Measurements from ENCODE around the gene NT5C3A. TPM values are rescaled to one million over a fixed set of nuclear protein-coding genes. Genes with fewer than 3 reads are reported as not detected.
A peak's percentile ranks its signal among the peaks of the same experiment; 100 is the strongest.
"Not testable (repeated sequence)": the region's sequence is repeated elsewhere in the genome, so short reads cannot be mapped to it uniquely, and the experiment has no call there.

Gene NT5C3A
- total and polyA plus RNA-seq, 3 experiments from 2014 or later = 27.6 to 54.1 (median 31.5) TPM

DNA sequence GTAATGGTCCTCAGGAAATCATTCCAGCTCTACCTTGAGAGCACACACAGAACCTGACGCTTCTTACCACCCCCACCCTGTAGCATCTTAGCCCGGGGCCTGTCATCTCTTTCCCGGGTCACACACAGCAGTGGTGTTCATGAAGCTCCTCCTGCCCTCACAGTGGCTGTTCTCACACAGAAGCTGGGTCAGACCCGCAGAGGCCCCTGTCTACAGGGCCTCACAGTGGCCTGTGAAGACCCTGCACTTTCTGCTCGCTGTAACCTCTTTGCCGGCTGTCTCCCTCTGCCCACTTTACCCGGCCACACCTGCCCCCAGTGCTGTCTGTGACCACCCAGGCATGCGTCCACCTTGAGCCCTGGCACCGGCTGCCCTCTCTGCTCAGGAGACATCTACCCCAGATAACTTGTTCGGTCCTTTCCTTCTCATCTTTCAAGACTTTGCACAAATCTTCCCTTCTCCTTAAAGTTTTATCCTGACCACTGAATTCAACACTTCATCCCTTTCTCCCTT, 58.4 kb downstream of the NT5C3A start:
- CTCF ChIA-PET; POLR2A ChIA-PET; DNase-seq; H3K4me1 ChIP-seq (ENCODE audit: insufficient read depth, low read length); H3K27me3 Mint-ChIP-seq; H3K27me3 ChIP-seq (ENCODE audit: insufficient read depth, low read length, poor library complexity, severe bottlenecking); H3K27ac ChIP-seq (ENCODE audit: low read depth, low read length); H3K4me3 Mint-ChIP-seq; H3K4me3 ChIP-seq (ENCODE audit: low read length); H3K36me3 Mint-ChIP-seq; H3K36me3 ChIP-seq (ENCODE audit: insufficient read depth, low read length); H3K4me1 Mint-ChIP-seq; H3K9me3 Mint-ChIP-seq; H3K9me3 ChIP-seq (ENCODE audit: low read length); H3K27ac Mint-ChIP-seq: not testable (repeated sequence)

DNA sequence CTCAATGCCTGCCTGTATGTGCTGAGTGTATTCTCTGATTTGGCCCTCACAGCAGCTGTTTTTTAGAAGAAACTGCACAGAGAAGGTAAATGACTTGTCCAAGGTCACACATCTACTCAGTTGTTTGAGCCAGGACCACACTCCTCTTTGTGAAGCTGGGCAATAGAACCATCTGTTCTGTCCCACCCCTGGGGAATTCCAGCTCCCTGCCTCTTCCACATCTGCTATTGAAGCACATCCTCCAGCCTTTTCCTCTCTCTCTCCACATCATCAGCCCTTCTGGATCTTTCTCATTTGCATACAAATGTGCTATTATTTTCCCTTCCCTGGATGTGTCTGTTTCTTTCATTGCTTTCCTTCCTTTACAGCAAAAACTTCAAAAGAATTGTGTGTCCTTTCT, 59.5 kb downstream of the NT5C3A start:
- not testable (repeated sequence) for H3K4me3 Mint-ChIP-seq

DNA sequence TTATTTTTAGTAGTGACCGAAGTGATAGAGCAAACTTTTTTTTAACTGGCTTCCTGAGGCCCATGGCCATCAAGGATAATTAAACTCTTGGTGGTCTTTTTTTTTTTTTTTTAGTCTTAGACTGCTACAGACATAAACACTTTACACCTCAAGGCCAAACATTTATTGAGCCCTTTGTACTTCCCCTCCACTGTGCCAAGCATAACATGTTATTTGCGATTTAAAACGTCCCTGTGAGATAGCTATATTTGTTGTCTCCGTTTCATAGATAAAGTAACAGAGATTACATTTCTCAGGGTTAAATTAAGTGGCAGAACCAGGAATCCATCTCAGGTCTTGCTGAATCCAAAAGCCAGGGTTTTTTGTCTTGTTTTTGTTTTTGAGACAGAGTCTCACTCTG, 63.2 kb downstream of the NT5C3A start:
- H3K4me3 Mint-ChIP-seq; H3K27me3 ChIP-seq (ENCODE audit: insufficient read depth, low read length, poor library complexity, severe bottlenecking); H3K27ac ChIP-seq (ENCODE audit: low read depth, low read length); H3K4me1 Mint-ChIP-seq; CTCF ChIA-PET; H3K9me3 ChIP-seq (ENCODE audit: low read length); H3K4me1 ChIP-seq (ENCODE audit: insufficient read depth, low read length); H3K9me3 Mint-ChIP-seq; H3K27ac Mint-ChIP-seq; H3K4me3 ChIP-seq (ENCODE audit: low read length); DNase-seq; H3K36me3 ChIP-seq (ENCODE audit: insufficient read depth, low read length); H3K36me3 Mint-ChIP-seq: not testable (repeated sequence)
- POLR2A ChIA-PET = interaction anchor here (0.7 kb wide), 1 partner anchor 63 kb away, joined by 5 read pairs; the partner anchor contains the start of gene NT5C3A
- H3K27me3 Mint-ChIP-seq = peaks cover 16 to 19% of the 10 kb centered on the region in 2 donors

More for the DNA sequence above, 59.5 kb downstream of the NT5C3A start:
- H3K4me1 ChIP-seq (ENCODE audit: insufficient read depth, low read length); H3K27ac ChIP-seq (ENCODE audit: low read depth, low read length); H3K36me3 Mint-ChIP-seq; H3K36me3 ChIP-seq (ENCODE audit: insufficient read depth, low read length); H3K9me3 ChIP-seq (ENCODE audit: low read length); H3K27me3 ChIP-seq (ENCODE audit: insufficient read depth, low read length, poor library complexity, severe bottlenecking); POLR2A ChIA-PET; H3K27ac Mint-ChIP-seq; H3K9me3 Mint-ChIP-seq; CTCF ChIA-PET; H3K4me3 ChIP-seq (ENCODE audit: low read length); H3K4me1 Mint-ChIP-seq; DNase-seq: not testable (repeated sequence)
- H3K27me3 Mint-ChIP-seq = peaks cover 5 to 11% of the 10 kb centered on the region in 2 donors

DNA sequence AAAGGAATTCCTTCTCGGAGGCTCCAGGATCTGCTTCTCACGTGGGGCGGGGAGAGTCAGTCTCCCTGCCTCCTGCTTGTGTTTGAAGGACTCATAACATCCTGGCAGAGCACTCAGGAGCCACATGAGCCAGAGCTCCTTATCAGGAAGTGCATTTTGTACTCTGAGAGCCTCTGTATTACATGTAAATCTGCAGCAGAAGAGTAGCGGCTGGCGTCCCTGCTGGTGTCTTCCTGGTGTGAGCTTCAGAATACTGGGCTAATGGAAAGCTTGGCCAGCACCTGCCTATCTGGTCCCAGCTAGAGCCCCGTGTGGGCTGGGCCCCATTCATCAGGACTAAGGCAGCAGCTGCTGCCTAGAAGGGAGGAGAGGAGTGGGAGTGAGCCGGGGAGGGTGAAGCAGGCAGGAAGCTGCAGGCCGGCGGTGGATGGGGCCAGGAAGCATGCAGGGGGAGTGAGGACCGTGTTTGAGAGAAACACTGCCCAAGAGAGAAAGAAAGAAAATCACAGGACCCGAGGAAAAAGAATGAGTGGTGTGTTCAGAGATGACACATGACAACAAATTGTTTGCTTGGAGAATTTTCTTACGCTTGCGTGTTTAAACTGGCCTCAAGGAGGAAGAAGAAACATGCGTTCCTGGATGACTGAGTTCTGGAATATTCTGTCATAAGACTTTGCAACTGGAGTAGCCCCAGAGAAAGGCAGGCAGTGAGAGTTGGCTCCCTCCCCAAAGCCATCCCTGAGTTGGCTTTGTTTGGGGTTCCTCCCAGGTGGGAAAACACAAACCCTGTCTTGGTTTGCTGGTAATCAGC, 64.0 kb downstream of the NT5C3A start:
- DNase-seq = peak in 1 of 5 donors; percentile 7
- H3K27ac ChIP-seq (ENCODE audit: low read depth, low read length); POLR2A ChIA-PET; H3K9me3 ChIP-seq (ENCODE audit: low read length); H3K9me3 Mint-ChIP-seq; H3K36me3 Mint-ChIP-seq; H3K4me1 Mint-ChIP-seq; H3K27me3 ChIP-seq (ENCODE audit: insufficient read depth, low read length, poor library complexity, severe bottlenecking); CTCF ChIA-PET; H3K4me3 ChIP-seq (ENCODE audit: low read length); H3K4me1 ChIP-seq (ENCODE audit: insufficient read depth, low read length); H3K36me3 ChIP-seq (ENCODE audit: insufficient read depth, low read length): not testable (repeated sequence)
- H3K27ac Mint-ChIP-seq = peak overlapping the region in 1 of 8 donors; percentile 75
- H3K4me3 Mint-ChIP-seq = peak overlapping the region in 1 of 7 donors; percentile 17
- peaks cover 16 to 19% of the 10 kb centered on the region in 2 donors for H3K27me3 Mint-ChIP-seq

DNA sequence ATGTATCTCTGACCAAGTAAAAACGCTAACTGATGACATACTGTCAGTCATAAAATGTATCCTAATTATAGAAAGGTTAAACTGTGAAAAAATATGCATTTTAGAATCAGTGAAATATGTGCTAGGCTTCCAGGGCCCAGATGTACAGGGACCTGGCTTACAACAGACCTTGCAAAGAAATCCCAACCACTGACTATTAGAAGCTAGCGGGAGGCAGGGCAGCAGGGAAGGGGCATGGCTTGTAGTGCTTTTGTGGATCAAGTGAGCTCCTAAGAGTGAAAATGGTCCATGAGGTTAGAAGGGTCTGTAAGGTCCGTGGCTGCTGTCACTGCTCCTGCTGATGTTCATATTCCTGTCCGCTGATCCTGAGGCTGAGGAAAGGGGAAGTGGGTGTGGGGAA, 64.6 kb downstream of the NT5C3A start:
- CTCF ChIA-PET = not testable (repeated sequence)

DNA sequence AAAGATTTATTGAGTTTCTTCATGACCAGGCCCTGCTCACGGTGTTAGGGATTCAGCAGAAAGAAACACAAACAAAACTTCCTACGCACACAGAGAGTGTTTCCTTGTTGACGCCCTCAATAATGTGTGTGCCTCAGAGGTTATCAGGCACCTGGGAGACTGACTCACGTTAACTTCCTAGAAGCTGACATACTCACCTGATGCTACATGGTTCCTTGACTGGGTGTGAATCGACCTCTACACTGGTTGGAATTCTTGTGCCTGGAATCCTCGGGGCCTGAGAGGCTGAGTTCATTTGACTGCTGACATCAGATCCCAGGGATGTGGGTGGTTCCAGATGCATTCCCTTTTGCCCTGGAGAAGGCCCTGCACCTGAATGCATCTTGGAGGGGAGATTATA, 69.8 kb downstream of the NT5C3A start:
- DNase-seq; H3K9me3 ChIP-seq (ENCODE audit: low read length); H3K9me3 Mint-ChIP-seq; H3K36me3 Mint-ChIP-seq; H3K4me1 ChIP-seq (ENCODE audit: insufficient read depth, low read length); H3K4me3 ChIP-seq (ENCODE audit: low read length); H3K27me3 ChIP-seq (ENCODE audit: insufficient read depth, low read length, poor library complexity, severe bottlenecking); H3K27ac ChIP-seq (ENCODE audit: low read depth, low read length); CTCF ChIA-PET; H3K36me3 ChIP-seq (ENCODE audit: insufficient read depth, low read length); POLR2A ChIA-PET: not testable (repeated sequence)
- peaks cover 27 to 35% (median 29%) of the 10 kb centered on the region in 3 donors for H3K4me1 Mint-ChIP-seq
- peak overlapping the region in 5 of 7 donors; percentile 16 to 81 (median 26) for H3K4me3 Mint-ChIP-seq
- H3K27ac Mint-ChIP-seq = peak overlapping the region in 2 of 8 donors; percentile 32 to 46
- peaks cover 19 to 20% of the 10 kb centered on the region in 2 donors for H3K27me3 Mint-ChIP-seq

More for the DNA sequence above, 64.6 kb downstream of the NT5C3A start:
- H3K27me3 ChIP-seq (ENCODE audit: insufficient read depth, low read length, poor library complexity, severe bottlenecking); H3K4me3 Mint-ChIP-seq; H3K4me3 ChIP-seq (ENCODE audit: low read length); H3K36me3 Mint-ChIP-seq; H3K9me3 ChIP-seq (ENCODE audit: low read length); POLR2A ChIA-PET; H3K4me1 ChIP-seq (ENCODE audit: insufficient read depth, low read length); DNase-seq; H3K27ac ChIP-seq (ENCODE audit: low read depth, low read length); H3K36me3 ChIP-seq (ENCODE audit: insufficient read depth, low read length); H3K27ac Mint-ChIP-seq; H3K9me3 Mint-ChIP-seq: not testable (repeated sequence)
- H3K4me1 Mint-ChIP-seq = peaks cover 10 to 13% (median 11%) of the 10 kb centered on the region in 3 donors
- peaks cover 16 to 19% of the 10 kb centered on the region in 2 donors for H3K27me3 Mint-ChIP-seq

DNA sequence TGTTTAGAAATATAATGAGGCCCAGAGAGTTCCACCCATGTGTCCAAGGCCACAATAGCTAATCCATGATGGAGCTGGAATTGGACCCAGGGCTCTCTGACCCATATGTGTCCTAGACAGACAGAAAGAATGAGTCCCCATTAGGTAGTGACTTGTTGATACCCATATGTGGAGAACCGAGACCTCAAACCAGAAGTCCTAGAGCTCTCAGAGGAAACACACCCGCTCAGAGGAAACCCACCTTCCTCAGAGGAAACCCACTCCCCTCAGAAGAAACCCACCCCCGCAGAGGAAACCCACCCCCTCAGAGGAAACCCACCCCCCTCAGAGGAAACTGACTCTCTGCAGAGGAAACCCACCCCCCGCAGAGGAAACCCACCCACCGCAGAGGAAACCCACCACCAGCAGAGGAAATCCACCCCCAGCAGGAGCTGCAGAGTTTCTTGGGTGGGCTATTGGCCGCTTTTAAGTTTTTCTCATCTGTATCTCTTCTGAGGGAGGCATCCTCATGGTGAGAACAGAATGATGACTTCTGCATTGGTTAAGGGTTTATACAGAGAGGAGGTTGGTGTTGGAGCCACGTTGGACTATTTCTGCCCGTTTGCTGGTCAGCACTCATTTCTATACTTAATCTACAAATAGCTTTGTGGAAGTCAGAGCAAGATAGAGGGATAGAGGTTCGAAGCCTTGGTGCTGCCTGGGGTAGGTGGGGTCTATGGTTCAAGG, 70.4 kb downstream of the NT5C3A start:
- POLR2A ChIA-PET; CTCF ChIA-PET; H3K9me3 Mint-ChIP-seq; H3K27ac ChIP-seq (ENCODE audit: low read depth, low read length); H3K27me3 ChIP-seq (ENCODE audit: insufficient read depth, low read length, poor library complexity, severe bottlenecking); H3K4me1 ChIP-seq (ENCODE audit: insufficient read depth, low read length); H3K4me3 ChIP-seq (ENCODE audit: low read length); H3K36me3 ChIP-seq (ENCODE audit: insufficient read depth, low read length); H3K9me3 ChIP-seq (ENCODE audit: low read length); H3K36me3 Mint-ChIP-seq: not testable (repeated sequence)
- DNase-seq = peak in 2 of 5 donors; percentile 15 to 31
- Mint-ChIP-seq H3K27ac (peak overlapping the region in 2 of 8 donors; percentile 32 to 46), H3K27me3 (peaks cover 16 to 20% of the 10 kb centered on the region in 2 donors), H3K4me3 (peak overlapping the region in 5 of 7 donors; percentile 16 to 81 (median 26)), H3K4me1 (peaks cover 27 to 35% (median 29%) of the 10 kb centered on the region in 3 donors)

DNA sequence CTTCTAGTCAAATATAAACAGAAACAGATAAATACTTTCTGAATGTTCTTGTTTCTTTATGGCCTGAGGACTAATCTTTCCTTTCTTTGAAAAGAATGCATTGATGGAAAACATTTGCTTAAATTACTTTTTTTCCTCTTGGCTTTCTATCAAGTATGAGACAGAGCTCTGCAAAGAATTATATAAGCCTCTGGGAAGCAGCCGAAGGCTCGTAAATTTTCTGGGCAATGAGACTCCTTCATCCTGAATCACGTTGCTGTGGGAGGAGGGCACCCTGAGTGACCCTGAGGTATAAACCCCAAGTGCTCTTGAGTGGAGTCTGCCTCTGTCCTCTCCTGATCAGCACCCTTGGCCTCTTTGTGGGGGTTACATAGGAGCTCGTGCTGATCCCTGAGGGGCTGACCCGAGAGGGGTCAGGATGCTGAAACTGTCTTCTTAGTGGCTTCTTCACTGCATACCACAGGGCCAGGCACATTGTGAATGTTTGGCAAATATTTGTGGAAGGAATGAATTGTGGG, 71.4 kb downstream of the NT5C3A start:
- not testable (repeated sequence) for H3K27ac Mint-ChIP-seq
- H3K4me1 Mint-ChIP-seq = peaks cover 27 to 35% (median 29%) of the 10 kb centered on the region in 3 donors

More for the DNA sequence above, 71.4 kb downstream of the NT5C3A start:
- CTCF ChIA-PET; H3K27ac ChIP-seq (ENCODE audit: low read depth, low read length); DNase-seq; H3K9me3 ChIP-seq (ENCODE audit: low read length); H3K4me1 ChIP-seq (ENCODE audit: insufficient read depth, low read length); H3K4me3 ChIP-seq (ENCODE audit: low read length); H3K4me3 Mint-ChIP-seq; H3K9me3 Mint-ChIP-seq; POLR2A ChIA-PET; H3K27me3 ChIP-seq (ENCODE audit: insufficient read depth, low read length, poor library complexity, severe bottlenecking); H3K36me3 ChIP-seq (ENCODE audit: insufficient read depth, low read length); H3K36me3 Mint-ChIP-seq: not testable (repeated sequence)
- peaks cover 16 to 20% of the 10 kb centered on the region in 2 donors for H3K27me3 Mint-ChIP-seq

Measured in CD8-positive, alpha-beta memory T cell (primary cell).